ENCODE results near the gene PRIMPOL.

The PRIMPOL gene

DNA sequence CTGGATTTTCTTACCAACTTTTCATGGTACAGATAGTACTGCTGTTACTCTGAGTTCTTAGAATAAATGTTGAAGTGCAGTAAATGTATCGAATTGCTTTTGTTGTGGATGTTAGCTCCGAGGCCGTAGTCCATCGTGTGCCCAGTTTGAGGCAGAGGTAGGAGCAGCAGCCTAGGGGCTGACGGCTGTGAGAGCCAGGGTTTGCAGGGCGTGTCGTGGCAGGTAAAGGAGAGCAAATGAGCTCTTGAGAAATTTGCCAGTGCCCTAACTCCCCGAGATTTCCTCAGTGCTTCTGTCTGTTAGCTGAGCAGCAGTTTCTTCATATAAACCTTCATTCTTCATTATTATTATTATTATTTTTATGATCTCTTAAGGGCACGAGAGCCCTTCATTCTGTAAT is 21.6 kb downstream of the PRIMPOL start:
- 93% methylated on average over 8 of the region's 9 CpGs for WGBS
- 0 out of 2 replicates have a peak overlapping the region, but pooled peaks have one; percentile 13 for H3K27ac ChIP-seq (ENCODE audit: low read depth, low read length)
- H3K27me3 ChIP-seq (ENCODE audit: insufficient read depth, low read length) = no peaks in the 10 kb centered on the region
- H3K9me3 ChIP-seq (ENCODE audit: insufficient read depth, low read depth, low read length) = no peaks in the 10 kb centered on the region
- peaks cover 29% of the 10 kb centered on the region for H3K36me3 ChIP-seq (ENCODE audit: insufficient read depth, low read length)
- H3K4me1 ChIP-seq (ENCODE audit: insufficient read depth, low read length) = no peaks in the 10 kb centered on the region
- no peak overlapping the region for H3K9ac ChIP-seq (ENCODE audit: low read depth, low read length)
- H3K4me3 ChIP-seq (ENCODE audit: low read length) = no peak overlapping the region

DNA sequence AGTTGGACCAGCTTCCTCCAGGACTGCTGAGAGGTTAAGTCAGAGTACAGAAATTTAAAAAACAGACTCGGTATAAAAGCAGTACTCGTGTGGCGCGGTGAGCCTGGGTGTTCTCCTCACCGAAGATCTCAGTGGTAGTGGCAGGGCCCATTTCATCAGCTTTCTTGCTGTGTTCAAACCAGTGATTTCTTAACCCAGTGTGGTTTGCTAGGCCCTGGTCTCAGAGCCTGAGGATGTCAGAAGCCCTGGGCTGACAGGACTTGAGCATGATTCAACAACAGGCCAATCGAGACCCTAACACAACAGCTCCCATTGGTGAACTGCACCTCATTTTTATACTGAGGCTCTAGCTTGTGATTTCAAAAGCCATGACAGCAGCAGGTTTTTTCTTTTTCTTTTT is 23.2 kb downstream of the PRIMPOL start:
- Histone ChIP-seq H3K9me3 (ENCODE audit: insufficient read depth, low read depth, low read length) (no peaks in the 10 kb centered on the region), H3K27ac (ENCODE audit: low read depth, low read length) (no peak overlapping the region), H3K4me3 (ENCODE audit: low read length) (no peak overlapping the region), H3K27me3 (ENCODE audit: insufficient read depth, low read length) (no peaks in the 10 kb centered on the region), H3K36me3 (ENCODE audit: insufficient read depth, low read length) (peaks cover 20% of the 10 kb centered on the region), H3K4me1 (ENCODE audit: insufficient read depth, low read length) (no peaks in the 10 kb centered on the region), H3K9ac (ENCODE audit: low read depth, low read length) (no peak overlapping the region)
- WGBS = 96% methylated on average over 6 of the region's 6 CpGs

DNA sequence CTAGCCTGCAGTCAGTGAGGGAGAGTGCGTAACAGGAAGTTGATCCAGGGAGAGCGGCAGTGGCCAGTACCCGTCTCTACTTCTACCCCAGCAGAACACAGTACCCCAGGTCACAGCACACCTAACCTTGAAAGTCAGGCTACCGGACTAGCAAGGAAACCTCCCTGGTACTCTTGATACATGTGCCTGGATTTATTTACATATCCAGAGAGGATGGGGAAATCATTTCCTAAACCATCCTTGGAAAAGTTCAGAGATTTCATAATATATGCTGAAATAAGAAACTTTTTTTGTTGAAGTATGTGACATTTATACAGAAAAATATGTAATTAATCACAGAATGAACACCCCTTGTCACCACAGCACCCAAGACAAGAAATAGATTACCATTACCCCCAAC is 24.5 kb downstream of the PRIMPOL start:
- Histone ChIP-seq H3K4me3 (ENCODE audit: low read length) (no peak overlapping the region), H3K9ac (ENCODE audit: low read depth, low read length) (no peak overlapping the region), H3K4me1 (ENCODE audit: insufficient read depth, low read length) (no peaks in the 10 kb centered on the region), H3K27me3 (ENCODE audit: insufficient read depth, low read length) (no peaks in the 10 kb centered on the region), H3K27ac (ENCODE audit: low read depth, low read length) (no peak overlapping the region), H3K9me3 (ENCODE audit: insufficient read depth, low read depth, low read length) (no peaks in the 10 kb centered on the region), H3K36me3 (ENCODE audit: insufficient read depth, low read length) (peaks cover 13% of the 10 kb centered on the region)
- WGBS = 100% methylated on average over 4 of the region's 4 CpGs

DNA sequence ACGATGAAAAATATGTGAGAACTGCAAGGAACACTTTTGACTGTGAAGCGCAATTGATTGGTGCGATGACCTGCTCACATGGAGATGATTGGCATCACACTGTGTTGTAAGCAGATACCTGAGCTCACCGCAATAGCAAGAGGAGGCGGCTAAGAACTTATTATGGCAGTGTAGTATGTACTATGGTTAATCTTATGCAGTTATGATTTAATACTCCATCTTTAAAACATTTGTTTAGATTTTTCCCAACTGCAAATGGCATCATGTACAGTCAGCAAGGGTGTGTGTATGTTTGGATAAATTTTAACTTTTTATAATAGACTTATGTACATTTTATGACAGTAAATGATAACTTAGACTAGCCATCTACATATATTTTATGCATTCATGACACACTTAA is 25.5 kb downstream of the PRIMPOL start:
- Histone ChIP-seq H3K36me3 (ENCODE audit: insufficient read depth, low read length) (peaks cover 13% of the 10 kb centered on the region), H3K27me3 (ENCODE audit: insufficient read depth, low read length) (no peaks in the 10 kb centered on the region), H3K9ac (ENCODE audit: low read depth, low read length) (no peak overlapping the region), H3K4me1 (ENCODE audit: insufficient read depth, low read length) (no peaks in the 10 kb centered on the region), H3K9me3 (ENCODE audit: insufficient read depth, low read depth, low read length) (peaks cover 6% of the 10 kb centered on the region), H3K4me3 (ENCODE audit: low read length) (no peak overlapping the region), H3K27ac (ENCODE audit: low read depth, low read length) (no peak overlapping the region)
- 93% methylated on average over 5 of the region's 5 CpGs for WGBS

DNA sequence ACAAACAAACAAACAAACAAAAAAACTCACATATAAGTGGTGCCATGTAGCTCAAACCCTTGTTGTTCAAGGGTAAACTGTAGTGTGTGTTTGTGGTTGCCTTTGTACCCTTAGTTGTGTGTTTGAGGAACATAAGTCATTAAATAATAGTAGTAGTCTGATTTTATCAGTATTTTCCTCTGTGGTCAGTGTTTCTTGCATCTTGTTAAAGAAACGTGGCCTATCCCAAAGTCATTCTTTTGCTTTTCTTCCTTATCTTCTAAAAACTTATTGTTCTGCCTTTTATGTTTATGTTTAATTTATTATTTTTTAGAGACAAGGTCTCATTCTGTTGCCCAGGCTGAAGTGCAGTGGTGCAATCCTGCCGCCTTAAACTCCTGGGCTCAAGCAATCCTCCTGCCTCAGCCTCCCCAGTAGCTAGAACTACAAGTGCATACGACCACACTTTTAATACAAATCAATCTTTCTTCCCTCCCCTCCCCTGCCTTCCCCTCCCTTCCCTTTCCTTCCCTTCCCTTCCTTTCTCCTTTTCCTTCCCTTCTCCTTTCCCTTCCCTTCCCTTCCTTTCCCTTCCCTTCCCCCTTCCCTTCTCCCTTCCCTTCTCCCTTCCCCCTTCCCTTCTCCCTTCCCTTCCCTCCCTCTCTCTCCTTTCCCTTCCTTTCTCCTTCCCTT is 26.4 kb downstream of the PRIMPOL start:
- H3K4me3 ChIP-seq (ENCODE audit: low read length) = no peak overlapping the region
- no peak overlapping the region for H3K27ac ChIP-seq (ENCODE audit: low read depth, low read length)
- peaks cover 6% of the 10 kb centered on the region for H3K9me3 ChIP-seq (ENCODE audit: insufficient read depth, low read depth, low read length)
- no peaks in the 10 kb centered on the region for H3K4me1 ChIP-seq (ENCODE audit: insufficient read depth, low read length)
- no peak overlapping the region for H3K9ac ChIP-seq (ENCODE audit: low read depth, low read length)
- WGBS = 91% methylated on average over 2 of the region's 3 CpGs
- no peaks in the 10 kb centered on the region for H3K27me3 ChIP-seq (ENCODE audit: insufficient read depth, low read length)
- H3K36me3 ChIP-seq (ENCODE audit: insufficient read depth, low read length) = peaks cover 13% of the 10 kb centered on the region

DNA sequence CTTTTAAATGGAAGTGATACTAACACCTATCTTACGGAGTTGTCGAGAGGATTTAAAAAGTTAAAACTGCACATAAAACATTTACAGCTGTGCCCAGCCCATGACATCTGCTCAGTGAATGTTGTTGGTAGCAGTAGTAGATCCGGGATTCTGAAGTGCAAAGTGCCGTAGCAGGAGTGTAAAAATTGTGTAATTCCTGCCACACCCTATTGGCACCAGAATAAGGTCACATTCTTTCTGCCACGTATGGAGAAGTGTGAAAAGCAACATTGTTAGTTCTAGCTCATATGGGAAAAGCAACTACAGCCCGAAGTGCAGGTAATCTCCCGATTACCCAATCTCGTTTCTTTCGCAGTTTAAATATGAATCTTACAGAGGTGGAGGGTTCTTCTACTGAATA is 31.2 kb downstream of the PRIMPOL start:
- Histone ChIP-seq H3K9ac (ENCODE audit: low read depth, low read length) (no peak overlapping the region), H3K4me3 (ENCODE audit: low read length) (no peak overlapping the region), H3K4me1 (ENCODE audit: insufficient read depth, low read length) (no peaks in the 10 kb centered on the region), H3K27me3 (ENCODE audit: insufficient read depth, low read length) (no peaks in the 10 kb centered on the region), H3K27ac (ENCODE audit: low read depth, low read length) (no peak overlapping the region), H3K9me3 (ENCODE audit: insufficient read depth, low read depth, low read length) (peaks cover 6% of the 10 kb centered on the region), H3K36me3 (ENCODE audit: insufficient read depth, low read length) (no peaks in the 10 kb centered on the region)
- 96% methylated on average over 9 of the region's 9 CpGs for WGBS

DNA sequence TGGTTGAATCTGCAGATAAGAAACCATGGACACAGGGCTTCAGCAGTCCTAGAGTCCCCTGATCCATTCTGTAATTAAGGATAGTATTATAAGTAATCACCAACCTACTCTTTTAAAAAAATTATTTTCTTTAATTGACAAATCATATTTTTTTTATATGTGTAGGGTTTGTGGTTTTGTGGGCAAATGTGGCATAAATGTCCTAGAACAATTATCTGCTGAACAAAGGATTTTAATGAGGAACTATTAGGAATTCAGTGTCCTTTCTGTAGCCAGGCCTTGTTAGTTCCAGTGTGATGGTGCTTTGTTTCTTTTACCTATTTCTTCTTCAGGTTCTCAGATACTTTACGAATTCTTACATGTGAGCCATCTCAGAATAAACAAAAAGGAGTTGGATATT is 32.4 kb downstream of the PRIMPOL start:
- H3K27me3 ChIP-seq (ENCODE audit: insufficient read depth, low read length) = no peaks in the 10 kb centered on the region
- WGBS = 80% methylated on average over 1 of the region's 1 CpG
- no peak overlapping the region for H3K9ac ChIP-seq (ENCODE audit: low read depth, low read length)
- H3K27ac ChIP-seq (ENCODE audit: low read depth, low read length) = no peak overlapping the region
- H3K4me1 ChIP-seq (ENCODE audit: insufficient read depth, low read length) = no peaks in the 10 kb centered on the region
- no peaks in the 10 kb centered on the region for H3K36me3 ChIP-seq (ENCODE audit: insufficient read depth, low read length)
- no peak overlapping the region for H3K4me3 ChIP-seq (ENCODE audit: low read length)
- H3K9me3 ChIP-seq (ENCODE audit: insufficient read depth, low read depth, low read length) = peaks cover 6% of the 10 kb centered on the region

DNA sequence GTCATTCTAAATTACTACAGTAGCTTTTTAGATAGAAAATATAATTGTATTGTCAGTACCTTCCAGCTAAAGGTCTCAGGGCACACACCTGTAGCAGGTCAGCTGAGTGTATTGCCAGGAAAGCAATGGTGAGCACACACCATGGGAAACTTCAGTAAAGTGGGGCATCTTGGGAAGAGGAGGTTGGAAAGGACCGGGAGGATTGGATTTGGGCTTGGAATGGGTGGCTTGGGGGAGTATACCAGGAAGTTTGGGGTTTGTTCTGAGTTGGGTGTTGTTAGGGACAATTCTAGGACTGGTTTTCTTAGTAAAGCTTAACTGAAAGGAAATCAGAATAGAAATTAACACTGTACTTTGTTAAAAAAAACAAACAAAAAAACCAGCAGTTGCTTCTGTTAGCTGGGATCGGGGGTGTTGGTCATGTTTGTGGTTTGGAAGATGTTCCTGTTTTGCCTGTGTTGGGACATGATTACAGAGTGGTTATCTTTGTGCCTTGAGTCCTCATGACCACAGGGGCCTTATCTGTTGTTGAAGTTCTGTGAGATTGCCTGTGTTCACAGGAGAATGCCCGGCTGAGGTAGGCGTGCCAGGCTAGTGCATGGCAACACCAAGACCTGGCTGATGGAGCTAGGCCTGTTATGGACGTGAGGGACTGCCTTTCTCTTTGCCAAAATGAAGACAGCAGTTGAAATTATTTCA is 35.1 kb downstream of the PRIMPOL start:
- peaks cover 12% of the 10 kb centered on the region; the same call in 1 of the 2 replicates for H3K4me1 ChIP-seq (ENCODE audit: insufficient read depth, low read length)
- peaks cover 3% of the 10 kb centered on the region for H3K9me3 ChIP-seq (ENCODE audit: insufficient read depth, low read depth, low read length)
- no peaks in the 10 kb centered on the region for H3K36me3 ChIP-seq (ENCODE audit: insufficient read depth, low read length)
- no peak overlapping the region for H3K4me3 ChIP-seq (ENCODE audit: low read length)
- no peak overlapping the region for H3K27ac ChIP-seq (ENCODE audit: low read depth, low read length)
- no peaks in the 10 kb centered on the region for H3K27me3 ChIP-seq (ENCODE audit: insufficient read depth, low read length)
- no peak overlapping the region for H3K9ac ChIP-seq (ENCODE audit: low read depth, low read length)
- WGBS = 93% methylated on average over 5 of the region's 5 CpGs

DNA sequence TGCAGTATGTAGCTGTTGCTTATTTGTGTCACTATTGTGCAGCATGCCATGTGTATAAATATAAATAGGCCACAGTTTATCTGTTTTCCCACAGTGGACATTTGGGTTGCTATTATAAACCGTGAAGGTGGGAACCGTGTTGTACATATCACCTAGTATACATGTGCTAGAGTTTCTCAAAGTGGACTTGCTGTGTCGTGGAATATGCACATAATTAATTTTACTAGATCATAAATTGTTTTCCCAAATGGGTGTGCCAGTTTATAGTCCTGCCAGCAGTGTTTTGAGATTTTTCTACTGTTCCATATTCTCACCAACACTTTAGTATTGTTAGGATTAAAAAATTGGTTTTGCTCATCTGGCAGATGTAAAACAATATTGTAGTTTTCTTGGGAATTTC is 38.5 kb downstream of the PRIMPOL start:
- WGBS = 42% methylated on average over 2 of the region's 3 CpGs
- Histone ChIP-seq H3K36me3 (ENCODE audit: insufficient read depth, low read length) (peaks cover 6% of the 10 kb centered on the region), H3K9me3 (ENCODE audit: insufficient read depth, low read depth, low read length) (no peaks in the 10 kb centered on the region), H3K4me1 (ENCODE audit: insufficient read depth, low read length) (peaks cover 12% of the 10 kb centered on the region; the same call in 1 of the 2 replicates), H3K27me3 (ENCODE audit: insufficient read depth, low read length) (no peaks in the 10 kb centered on the region), H3K4me3 (ENCODE audit: low read length) (no peak overlapping the region), H3K27ac (ENCODE audit: low read depth, low read length) (peak overlapping the region; percentile 68), H3K9ac (ENCODE audit: low read depth, low read length) (no peak overlapping the region)

DNA sequence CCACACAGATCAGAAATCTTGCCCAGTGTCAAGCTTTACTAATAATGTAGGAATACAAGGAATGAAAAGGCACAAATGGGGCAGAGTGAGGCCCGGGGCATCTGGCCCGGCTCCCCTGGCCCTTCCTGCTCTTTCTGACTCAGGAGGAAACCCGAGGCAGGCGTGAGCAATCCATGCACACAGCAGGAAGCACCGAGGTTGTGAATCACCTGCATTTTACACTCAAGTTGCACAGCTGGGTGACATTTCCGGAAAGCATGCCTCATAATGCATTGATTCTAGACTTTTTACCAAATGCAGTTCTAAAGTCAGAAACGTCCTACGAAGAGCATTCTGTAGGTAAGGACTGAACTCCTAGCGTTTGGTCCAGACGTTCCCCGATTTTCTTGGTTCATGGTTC is 38.9 kb downstream of the PRIMPOL start:
- 19% methylated on average over 11 of the region's 11 CpGs for WGBS
- no peaks in the 10 kb centered on the region for H3K9me3 ChIP-seq (ENCODE audit: insufficient read depth, low read depth, low read length)
- H3K36me3 ChIP-seq (ENCODE audit: insufficient read depth, low read length) = peaks cover 10% of the 10 kb centered on the region
- no peak overlapping the region for H3K4me3 ChIP-seq (ENCODE audit: low read length)
- H3K9ac ChIP-seq (ENCODE audit: low read depth, low read length) = 0 out of 2 replicates have a peak overlapping the region, but pooled peaks have one; percentile 5
- peak overlapping the region; percentile 68 for H3K27ac ChIP-seq (ENCODE audit: low read depth, low read length)
- peaks cover 12% of the 10 kb centered on the region; the same call in 1 of the 2 replicates for H3K4me1 ChIP-seq (ENCODE audit: insufficient read depth, low read length)
- no peaks in the 10 kb centered on the region for H3K27me3 ChIP-seq (ENCODE audit: insufficient read depth, low read length)

DNA sequence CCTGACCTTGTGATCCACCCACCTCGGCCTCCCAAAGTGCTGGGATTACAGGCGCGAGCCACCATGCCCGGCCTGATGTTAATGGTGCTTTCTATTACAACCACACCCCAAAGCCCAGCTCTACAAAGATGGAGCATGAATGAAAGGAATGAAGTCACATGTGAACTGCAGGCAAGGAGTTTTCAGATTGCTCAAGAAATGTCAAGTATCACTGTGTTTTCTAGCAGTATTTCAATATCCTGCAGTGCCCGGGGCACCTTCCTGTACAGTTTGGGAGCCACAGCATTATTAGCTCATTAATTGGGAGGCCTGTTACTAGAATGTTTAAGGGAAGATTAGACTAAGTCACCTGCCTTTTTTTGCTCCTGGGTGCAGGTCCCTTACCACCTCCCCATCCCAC is 40.1 kb downstream of the PRIMPOL start:
- no peaks in the 10 kb centered on the region for H3K27me3 ChIP-seq (ENCODE audit: insufficient read depth, low read length)
- WGBS = 49% methylated on average over 5 of the region's 5 CpGs
- no peak overlapping the region for H3K9ac ChIP-seq (ENCODE audit: low read depth, low read length)
- no peaks in the 10 kb centered on the region for H3K9me3 ChIP-seq (ENCODE audit: insufficient read depth, low read depth, low read length)
- H3K36me3 ChIP-seq (ENCODE audit: insufficient read depth, low read length) = peaks cover 23% of the 10 kb centered on the region
- peaks cover 12% of the 10 kb centered on the region; the same call in 1 of the 2 replicates for H3K4me1 ChIP-seq (ENCODE audit: insufficient read depth, low read length)
- H3K27ac ChIP-seq (ENCODE audit: low read depth, low read length) = no peak overlapping the region
- H3K4me3 ChIP-seq (ENCODE audit: low read length) = no peak overlapping the region
